ENCODE results near the gene RAN.
A peak's percentile ranks its signal among the peaks of the same experiment; 100 is the strongest.
"Not testable (repeated sequence)": the region's sequence is repeated elsewhere in the genome, so short reads cannot be mapped to it uniquely, and the experiment has no call there.

RAN gene

DNA sequence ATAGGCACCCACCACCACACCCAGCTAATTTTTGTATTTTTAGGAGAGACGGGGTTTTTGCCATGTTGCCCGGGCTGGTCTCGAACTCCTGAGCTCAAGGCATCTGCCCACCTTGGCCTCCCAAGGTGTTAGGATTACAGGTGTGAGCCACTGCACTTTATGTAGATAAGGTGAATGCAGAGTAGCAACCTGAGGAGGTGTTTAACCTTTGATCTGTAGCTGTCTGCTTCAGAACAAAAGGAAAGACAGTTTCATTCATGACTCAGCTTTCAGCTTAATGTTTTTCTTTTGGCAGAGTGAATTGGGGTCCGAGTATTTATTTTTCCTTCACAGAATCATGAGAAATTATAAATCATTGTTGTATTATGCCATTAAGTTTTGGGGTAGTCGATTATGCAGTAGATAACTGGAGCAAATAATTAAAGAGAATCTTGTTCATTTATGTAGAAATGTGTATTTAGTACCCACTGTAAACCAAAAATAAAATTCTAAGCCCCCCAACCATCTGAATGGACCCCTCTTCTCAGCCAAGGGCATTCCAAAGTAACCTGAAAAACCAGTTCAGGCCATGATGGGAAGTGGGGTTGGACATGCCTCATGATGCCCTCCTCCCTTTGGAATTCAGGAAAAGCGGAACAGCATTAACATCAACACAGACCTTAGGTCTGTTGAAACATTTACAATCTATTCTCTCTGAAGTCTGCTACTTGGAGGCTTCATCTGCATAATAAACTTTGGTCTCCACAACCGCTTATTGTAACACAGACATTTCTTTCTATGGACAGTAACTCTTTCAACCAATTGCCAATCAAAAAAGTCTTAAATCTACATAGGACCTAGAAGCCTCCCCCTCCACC lies 22.1 kb upstream of the RAN start:
- no peak for DNase-seq

DNA sequence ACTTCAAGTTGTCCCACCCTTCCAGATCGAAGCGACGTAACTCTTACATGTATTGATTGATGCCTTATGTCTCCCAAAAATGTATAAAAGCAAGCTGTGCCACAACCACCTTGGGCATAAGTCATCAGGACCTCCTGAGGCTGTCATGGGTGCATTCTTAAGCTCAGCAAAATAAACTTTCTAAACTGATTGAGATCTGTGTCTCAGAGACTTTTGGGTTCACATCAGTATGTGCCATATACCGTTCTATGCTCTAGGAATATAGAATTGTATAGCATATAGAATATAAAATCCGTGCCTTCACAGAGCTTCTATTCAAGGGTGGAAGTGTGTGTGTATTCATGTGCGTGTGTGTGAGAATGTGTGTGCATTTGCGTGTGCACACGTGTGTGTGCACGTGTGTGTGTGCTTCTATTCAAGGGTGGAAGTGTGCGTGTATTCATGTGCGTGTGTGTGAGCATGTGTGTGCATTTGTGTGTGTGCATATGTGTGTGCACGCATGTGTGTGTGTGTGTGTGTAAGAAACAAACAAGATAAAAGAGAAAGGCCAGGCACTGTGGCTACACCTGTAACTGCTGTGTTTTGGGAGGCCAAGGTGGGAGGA lies 21.3 kb upstream of the RAN start:
- DNase-seq = no peak

DNA sequence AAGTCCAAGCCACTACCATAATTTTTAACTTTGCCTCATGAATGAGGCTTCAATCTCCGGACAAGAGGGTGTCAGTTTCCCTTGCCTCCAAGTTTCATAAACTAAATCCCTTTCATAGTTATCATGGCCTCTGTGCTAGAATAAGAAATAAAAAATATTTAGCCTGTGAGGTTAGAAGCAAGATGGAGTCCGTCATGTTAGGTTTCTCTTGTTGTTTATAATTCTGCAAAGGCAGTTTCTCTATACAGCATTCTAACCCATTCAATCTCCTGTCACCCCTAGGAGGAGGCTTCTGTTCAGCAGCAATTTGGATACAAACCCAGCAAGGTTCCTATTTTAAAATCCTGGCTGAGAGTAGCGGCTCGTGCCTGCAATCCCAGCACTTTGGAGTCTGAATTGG lies 15.8 kb upstream of the RAN start:
- DNase-seq = no peak

DNA sequence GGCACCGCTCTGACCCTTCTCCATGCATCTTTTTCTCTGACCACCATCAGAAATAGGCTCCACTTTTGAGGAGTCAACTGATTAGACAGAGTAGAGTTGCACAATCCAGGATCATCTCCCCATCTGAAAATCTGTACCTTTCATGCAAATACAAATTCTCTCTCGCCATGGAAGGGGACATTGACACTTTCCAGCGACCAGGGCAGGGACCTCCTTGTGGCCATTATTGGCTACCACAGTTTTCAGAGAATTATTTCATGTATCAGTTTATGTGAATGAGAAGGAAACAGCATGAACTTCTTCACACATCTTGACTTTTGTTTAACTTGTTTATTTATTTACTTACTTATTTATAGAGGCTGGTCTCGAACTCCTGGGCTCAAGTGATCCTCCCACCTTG lies 13.8 kb upstream of the RAN start:
- no peak for DNase-seq

DNA sequence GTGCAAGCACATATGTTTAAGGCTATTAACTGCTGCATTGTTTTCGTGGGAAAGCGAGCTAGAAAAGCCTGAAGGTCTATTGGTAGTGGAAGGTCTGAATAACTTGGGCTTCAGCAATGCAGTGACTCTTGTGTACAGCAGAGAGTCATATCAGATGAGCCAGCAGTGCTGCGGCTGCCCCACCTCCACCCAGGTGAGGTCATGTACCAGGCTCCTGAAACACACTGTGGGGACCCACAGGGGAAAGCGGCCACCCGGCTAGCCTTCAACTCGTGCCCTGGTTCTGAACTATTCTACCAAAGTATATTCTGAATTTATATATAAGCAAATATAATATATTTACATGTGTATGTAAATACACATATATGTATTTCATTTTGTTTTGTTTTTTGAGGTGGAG lies 12.7 kb upstream of the RAN start:
- DNase-seq = no peak

DNA sequence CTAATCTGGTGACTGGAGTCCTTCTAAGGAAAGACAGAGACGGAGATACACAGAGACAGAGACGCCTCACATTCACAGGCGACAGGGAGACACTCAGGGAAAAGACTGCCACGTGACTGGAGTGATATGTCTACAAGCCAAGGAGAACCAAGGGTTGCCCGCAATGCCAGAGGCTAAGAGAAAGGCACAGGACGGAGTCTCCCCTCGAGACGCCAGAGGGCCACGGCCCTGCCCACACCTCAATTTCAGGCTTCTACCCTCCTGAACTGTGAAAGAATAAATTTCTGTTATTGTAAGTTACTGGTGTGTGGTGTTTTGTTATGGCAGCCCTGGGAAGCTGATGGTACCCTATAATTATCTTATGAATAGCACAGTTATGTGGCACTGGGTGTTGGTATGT lies 11.6 kb upstream of the RAN start:
- no peak for DNase-seq

DNA sequence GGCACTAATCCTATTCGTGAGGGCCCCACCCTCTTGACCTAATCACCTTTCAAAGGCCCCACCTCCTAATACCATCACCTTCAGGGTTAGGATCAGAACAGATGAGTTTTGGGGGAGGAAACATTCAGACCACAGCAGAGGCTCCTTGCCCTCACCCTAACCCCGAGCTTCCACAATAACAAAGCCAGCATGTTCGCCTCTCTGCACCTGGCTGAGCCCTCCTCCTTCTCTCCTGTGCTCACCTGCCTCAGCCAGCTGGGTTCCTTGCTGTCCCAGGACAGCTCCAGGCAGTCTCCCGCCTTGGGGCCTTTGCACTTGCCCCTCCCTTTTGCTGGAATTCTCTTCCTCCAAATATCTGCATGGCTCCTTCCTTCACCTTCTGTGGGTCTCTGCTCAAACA lies 9.7 kb upstream of the RAN start:
- no peak for DNase-seq

DNA sequence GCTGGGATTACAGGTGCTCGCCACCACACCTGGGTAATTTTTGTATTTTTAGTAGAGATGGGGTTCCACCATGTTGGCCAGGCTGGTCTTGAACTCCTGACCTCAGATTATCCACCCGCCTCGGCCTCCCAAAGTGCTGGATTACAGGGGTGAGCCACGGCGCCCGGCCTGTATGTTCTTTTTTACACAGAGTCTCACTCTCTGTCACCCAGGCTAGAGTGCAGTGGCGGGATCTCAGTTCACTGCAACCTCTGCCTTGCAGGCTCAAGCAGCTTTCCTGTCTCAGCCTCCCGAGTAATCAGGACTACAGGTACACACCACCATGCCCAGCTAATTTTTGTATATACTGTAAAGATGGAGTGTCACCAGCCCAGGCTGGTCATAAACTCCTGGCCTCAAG lies 9.1 kb upstream of the RAN start:
- DNase-seq = not testable (repeated sequence)

DNA sequence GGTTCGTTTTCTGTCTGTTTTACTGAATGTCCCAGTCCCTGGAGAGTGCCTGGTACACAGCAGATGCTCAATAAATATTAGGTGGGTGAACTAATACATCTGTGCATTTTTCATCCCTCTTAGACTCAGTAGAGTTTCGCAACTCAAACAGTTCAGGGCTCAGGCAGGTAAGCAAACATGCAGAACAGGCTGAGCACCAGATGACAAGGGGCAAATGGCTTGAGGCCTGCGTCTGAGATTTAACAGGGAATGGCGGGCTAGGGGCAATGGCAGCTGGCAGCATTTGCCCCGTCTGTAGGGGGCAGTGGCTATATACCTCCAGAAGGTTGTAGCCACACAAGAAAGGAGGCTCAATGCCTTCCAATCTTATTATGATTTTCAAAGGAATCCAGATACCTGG lies 8.6 kb upstream of the RAN start:
- no peak for DNase-seq

DNA sequence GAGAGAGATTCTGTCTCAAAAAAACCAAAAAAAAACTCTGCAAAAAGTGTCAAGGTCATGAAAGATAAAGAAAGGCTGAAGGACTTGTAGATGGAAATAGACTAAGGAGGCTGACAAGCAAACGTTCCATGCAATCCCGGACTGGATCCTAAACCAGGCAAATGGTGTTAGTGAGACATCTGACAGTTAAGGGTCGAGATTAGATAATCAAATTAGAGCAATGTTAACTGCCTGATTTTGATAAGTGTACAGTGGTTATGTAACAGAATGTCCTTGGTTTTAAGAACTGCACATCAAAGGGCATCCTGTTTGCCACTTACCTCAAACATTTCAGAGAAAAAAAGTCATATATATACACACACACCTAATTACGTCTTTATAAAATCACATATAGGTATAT lies 3.5 kb upstream of the RAN start:
- no peak for DNase-seq

DNA sequence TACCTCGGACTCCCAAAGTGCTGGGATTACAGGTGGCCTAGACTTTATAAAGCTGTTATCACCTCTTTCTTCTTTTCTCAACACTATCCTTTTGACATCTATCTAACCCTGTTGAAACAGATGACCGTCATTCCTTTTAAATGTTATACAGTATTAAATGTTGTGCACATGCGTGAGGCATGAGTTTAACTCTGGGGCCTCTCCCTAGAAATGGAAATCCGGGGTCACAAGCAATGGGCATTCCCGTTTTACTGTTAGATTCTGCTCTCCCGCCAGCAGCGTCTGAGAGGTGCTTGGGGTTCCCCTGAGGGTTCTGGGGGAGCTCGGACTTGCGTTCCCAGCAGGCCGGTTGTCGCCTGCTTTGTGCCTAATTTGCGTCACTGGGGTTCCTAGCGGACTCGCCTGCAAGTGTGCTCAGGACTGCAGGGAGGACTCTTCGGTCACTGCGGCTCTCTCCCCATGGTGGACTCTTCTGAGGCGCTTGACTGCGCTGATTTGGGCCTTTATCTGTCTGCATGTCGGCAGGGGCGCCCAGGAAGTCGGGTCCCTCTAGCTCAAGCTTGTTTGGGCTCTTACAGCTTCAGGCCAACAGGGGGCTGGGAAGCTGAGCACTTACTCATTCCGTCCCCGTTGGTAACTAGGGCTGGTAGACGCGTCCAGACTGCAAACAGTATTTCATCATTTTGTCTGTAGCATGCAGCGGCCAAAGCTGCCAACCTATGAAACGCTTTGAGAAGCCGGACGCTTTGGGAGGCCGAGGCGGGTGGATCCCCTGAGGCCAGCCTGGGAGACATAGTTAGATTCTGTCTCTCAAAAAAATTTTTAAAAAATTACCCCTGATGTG lies 1.2 kb upstream of the RAN start:
- DNase-seq = peak; percentile 96

DNA sequence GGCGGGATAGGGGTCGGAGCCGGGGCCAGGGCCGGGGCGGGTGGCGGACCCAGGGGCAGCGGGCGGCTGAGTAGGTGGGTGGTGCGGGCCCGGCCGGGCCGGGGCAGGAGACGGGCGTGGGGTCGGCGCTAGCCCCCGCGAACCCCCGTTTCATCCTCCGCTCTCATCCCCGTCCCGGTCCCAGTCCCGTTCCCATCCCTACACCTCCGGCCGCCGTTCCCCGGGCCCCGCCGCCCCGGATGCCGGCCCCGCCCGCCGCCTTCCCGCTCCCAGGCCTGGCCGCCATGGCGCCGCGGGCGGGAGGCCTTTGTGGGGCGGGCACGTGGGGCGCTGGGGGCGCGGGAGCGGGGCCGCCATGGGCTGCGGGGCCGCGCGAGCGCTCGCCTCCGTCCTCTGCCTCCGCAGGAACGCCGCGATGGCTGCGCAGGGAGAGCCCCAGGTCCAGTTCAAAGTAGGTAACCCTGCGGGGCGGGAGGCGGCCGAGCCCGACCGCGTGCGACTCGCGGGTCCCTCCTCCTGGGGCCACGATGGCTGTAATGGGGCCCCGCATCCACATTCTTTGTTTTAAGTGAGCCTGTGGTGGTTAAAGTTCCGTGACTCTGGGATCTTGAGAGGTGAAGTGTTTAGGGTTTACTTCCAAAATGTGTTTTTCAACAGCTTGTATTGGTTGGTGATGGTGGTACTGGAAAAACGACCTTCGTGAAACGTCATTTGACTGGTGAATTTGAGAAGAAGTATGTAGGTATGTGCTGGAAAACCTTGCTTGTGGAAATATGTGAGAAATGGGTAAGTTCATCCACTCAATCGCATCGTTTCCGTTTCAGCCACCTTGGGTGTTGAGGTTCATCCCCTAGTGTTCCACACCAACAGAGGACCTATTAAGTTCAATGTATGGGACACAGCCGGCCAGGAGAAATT lies 572 bp downstream of the RAN start:
- DNase-seq = no peak

DNA sequence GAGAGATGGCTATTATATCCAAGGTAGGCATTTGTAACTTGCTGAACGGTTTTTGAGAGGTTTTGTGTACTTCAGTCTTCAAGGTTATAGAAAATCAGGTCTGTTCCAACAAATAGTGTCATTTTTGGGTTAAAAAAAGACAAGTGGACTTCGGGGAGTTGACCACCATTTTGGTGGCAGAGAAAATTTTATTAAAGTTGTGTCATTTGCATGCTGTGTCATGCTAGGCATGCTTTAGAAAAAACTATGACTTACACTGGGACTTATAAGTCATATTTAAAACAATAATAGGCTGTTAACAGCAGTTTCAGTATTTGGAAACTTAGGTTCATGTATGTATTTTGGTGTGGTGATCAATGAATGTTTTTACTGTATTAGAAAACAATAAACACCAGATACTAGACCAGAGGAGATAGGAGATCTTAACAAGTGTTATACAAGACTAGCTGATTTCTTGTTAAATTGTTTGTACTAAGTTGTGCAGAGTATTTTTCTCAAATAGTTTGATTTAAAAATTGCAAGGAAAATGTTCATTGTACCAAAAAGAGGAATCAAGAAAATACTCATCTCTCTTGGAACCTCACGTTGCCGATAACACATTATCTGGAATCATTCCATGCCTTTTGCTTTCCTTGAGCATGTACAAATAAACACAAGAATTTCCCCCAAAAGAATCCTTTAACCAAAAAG lies 1.4 kb downstream of the RAN start:
- DNase-seq = no peak

DNA sequence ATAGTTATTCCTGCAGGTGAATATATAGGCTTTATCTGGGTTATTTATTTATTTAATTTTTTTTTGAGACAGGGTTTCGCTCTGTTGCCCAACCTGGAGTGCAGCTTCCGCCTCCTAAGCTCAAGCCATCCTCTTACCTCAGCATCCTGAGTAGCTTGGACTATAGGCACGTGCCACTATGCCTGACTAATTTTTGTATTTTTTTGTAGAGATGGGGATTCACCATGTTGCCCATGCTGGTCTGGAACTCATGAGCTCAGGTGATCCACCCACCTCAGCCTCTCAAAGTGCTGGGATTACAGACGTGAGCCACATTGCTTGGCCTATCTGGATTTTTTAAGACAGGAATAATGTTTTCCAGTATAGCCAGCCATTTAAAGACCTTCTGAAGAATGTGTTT lies 2.0 kb downstream of the RAN start:
- DNase-seq = no peak

DNA sequence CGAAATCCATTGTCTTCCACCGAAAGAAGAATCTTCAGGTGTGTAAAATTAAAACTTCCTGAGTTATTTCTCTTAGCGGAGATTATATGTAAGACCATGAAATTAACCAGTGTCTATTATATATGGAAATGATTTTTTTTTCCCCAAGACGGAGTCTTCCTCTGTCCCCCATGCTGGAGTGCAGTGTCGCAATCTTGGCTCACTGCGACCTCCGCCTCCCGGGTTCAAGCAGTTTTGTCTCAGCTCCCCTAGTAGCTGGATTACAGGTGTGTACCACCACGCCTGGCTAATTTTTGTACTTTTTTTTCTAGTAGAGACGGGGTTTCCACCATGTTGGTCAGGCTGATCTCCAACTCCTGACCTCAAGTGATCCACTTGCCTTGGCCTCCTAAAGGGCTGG lies 2.8 kb downstream of the RAN start:
- DNase-seq = no peak

DNA sequence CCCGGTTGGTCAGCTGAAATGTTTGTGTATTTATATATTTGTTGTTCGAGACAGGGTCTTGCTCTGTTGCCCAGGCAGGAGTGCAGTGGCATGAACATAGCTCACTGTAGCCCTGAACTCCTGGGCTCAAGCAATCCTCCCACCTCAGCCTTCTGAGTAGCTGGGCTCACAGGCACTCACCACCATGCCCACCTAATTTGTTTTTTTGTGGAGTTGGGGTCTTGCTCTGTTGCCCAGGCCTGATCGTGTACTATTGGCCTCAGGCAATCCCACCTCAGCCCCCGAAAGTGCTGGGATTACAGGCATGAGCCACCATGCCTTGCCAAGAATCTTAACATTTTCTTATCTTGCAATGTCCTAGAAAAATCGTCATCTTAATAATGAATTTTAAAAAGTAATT lies 3.3 kb downstream of the RAN start:
- DNase-seq = no peak

DNA sequence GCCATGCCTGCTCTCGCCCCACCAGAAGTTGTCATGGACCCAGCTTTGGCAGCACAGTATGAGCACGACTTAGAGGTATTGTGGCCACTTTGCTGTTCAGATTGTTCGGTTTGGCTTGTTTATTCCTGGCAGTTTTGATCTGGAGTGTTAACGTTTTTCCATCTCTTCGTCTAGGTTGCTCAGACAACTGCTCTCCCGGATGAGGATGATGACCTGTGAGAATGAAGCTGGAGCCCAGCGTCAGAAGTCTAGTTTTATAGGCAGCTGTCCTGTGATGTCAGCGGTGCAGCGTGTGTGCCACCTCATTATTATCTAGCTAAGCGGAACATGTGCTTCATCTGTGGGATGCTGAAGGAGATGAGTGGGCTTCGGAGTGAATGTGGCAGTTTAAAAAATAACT lies 3.8 kb downstream of the RAN start:
- not testable (repeated sequence) for DNase-seq

DNA sequence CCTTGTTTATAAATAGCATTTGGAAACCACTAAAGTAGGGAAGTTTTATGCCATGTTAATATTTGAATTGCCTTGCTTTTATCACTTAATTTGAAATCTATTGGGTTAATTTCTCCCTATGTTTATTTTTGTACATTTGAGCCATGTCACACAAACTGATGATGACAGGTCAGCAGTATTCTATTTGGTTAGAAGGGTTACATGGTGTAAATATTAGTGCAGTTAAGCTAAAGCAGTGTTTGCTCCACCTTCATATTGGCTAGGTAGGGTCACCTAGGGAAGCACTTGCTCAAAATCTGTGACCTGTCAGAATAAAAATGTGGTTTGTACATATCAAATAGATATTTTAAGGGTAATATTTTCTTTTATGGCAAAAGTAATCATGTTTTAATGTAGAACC lies 4.4 kb downstream of the RAN start:
- no peak for DNase-seq

DNA sequence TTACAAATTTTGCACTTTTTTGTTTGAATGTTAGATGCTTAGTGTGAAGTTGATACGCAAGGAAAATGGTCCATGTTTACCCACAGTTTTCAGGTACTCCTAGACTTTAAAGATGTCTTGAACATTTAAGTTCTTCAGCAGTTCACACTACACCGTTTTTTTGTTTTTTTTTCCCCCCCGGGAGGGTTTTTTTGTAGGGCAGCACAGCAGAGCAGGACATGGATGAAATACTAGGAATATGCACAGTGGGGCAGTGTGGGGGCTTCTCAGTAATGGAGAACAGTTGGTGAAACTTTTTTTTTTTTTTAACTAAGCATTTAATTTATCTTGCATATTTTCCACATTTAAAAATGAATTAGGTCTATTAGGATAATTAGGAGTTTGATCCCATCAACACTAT lies 4.9 kb downstream of the RAN start:
- no peak for DNase-seq

DNA sequence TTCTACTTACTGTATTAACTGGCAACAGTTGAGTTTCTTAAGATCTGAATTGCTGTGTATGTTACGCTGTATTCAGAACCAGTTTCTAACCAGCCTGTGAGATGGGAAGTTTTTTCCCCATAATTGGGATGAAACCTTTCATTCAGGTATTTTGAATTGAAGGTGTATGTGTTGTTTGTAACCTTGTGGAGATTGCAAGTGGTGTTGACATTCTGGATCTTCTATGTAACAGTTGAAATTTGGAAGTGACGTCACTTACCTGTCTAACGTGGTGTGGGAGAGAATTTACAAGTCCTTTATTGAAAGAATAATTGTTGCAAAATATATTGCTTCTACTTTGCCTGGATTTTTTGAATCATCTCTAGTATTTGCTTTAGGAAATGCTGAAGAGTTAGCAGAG lies 5.5 kb downstream of the RAN start:
- DNase-seq = no peak

DNA sequence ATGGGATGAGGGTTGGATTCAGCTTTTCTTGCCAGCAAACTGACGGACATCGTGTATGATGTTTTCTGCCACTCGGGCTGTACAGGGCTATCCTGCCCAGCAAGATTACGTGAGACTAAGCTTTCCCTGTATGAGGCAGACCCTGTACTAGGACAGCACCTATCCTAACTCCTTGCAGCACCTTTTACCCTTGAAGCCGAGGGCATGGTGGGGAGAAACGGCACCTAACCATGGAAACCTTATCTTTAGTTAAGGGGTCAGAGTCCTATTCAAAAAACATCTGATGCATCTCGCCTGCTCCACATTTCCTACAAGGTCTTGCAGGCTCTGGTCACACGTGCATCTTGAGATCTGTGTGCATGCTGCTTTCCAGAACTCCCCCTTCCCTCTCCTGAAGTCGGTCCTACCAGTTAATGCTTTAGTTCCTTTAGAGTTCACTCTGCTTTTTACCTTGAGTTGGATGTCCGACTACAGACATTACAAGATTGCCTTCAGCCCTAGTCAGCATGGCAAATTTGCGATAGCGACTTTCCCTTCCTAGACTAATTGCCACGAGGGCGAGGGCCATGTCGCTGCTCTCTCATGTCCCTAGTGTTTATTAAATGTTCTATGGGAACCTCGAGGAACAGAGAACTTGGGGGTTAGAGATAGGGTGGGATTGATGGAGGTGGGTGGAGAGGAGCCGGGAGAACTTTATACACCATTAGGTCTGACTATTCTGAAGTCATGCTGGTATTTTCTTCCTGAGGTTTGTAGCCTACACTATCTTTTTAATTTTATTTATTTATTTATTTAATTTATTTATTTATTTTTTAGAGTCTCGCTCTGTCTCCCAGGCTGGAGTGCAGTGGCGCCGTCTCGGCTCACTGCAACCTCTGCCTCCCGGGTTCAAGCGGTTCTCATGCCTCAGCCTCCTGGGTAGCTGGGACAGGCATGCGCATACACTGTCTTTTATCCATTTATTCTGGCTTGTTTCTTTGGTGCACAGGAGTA lies 6.6 kb downstream of the RAN start:
- DNase-seq = no peak
